NK-92 (cell line): Measurements from ENCODE around the gene P2RX6.

Source experiments
- DNase-seq: peaks from one replicate; lab custom pipeline; 2025; ENCODE audit not compliant: unreplicated experiment; lab: John Stamatoyannopoulos, UW

P2RX6 gene

DNA sequence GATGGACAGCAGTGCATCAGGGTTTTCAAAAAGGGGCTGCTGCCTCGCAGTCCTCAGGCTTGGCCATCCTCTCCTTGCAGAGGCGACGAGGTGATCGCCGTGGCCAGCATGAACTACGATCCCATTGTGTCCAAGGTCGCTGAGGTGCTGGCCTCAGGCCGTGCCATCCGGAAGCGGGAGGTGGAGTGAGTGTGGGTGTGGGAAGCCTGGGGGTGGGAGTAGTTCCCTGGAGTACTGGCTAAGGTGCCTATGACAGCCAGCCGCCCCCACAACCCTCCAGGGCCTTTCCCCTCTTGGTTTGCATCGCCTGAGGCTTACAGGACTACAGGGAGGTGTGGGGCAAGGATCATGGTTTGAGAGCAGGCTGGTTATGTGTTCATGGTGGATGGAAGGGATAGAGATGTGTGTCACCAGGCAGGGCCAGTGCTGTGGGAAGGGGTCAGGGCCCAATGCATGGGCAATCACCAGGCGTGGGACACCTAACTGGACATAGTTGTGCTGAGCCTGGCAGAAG is 35.0 kb upstream of the P2RX6 start:
- DNase-seq: no peak

DNA sequence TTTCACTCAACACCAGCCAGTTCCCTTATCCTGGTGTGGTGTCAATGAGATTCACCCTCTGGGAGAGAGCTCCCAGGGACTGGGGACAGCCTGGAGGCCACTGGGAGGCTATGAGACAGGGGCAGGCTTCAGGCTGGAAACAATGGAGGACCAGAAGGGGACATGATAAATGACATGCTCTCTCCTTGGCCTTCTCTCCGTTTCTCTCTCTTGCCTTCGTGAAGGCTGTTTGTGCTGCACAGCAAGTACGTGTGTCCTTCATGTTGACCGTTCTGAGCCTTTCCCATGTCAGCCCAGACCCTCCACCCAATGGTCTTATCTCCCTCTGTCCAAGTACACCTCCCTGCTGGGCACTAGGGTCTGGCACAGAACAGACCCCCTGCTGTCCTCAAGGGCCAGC is 34.4 kb upstream of the P2RX6 start:
- no peak for DNase-seq

DNA sequence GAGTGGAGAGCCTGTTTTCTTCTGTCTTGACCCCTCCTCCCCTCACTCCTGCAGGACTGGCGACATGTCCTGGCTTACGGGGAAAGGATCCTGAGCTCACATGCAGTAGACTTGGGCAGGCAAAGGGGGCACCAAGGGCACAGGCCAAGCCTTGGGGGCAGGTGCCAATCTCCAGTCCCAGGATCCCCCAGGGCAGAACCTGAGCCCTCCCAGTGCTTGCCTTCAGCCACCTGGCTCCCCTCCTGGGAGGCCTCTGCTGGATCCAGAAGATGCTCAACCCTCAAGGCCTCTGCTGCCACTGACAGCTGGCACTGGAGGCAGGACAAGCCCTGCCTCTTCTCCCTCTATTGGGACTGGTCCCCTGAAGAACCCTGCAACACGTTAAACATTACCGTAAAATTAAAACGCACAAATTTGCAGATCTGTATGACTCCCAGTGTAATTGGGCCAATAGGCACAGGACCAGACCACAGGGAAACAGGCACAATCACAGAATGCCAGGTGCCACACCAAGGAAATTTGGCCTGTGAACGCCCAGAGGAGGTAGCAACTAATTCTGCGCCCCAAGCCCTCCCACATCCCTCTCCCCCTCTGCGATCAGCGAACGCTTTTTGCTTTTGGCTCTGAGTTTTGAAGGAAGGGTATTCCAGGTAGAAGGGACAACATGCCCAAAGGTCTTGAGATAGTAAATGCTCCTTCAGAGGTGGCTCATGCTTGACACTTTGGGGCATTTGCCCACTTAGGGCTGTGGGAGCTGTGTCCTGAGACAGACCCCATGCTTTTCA is 33.8 kb upstream of the P2RX6 start:
- no peak for DNase-seq

DNA sequence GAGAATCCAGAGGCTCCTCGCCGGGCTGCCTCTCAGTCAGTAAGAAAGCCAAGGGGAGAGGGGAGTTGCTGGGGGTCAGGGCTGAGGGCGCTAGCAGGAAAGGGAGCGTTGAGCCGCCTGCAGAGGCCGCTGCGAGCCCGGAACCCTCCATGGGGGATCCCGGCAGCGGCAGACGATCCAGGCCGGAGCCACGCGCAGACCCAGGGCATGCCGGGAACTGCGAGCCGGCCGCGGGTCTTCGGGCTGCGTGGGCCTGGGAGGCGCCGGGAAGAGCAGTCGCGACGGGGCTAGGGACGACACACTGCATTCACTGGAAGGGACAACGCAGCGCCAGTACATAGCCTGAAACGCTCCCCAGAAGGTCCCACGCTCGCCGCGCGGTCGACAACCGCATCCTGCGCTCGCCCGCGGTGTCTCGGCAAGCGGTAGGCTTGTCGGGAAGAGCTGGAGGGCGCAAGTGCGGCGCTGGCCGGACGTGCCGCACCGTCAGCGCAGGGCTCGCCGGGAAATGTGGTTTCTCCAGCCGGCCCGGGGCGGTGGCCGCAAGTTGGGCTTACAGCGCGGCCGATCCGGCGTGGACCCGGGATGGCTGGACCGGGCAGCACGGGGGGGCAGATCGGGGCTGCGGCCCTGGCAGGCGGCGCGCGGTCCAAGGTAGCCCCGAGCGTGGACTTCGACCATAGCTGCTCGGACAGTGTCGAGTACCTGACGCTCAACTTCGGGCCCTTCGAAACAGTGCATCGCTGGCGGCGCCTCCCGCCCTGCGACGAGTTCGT is 33.0 kb upstream of the P2RX6 start, which contains the start of gene LZTR1:
Gene LZTR1 (plus strand): TSS at position 511 of the 776 bp plus-strand sequence. CDS start 75 bp downstream, at position 586.
- no peak for DNase-seq

DNA sequence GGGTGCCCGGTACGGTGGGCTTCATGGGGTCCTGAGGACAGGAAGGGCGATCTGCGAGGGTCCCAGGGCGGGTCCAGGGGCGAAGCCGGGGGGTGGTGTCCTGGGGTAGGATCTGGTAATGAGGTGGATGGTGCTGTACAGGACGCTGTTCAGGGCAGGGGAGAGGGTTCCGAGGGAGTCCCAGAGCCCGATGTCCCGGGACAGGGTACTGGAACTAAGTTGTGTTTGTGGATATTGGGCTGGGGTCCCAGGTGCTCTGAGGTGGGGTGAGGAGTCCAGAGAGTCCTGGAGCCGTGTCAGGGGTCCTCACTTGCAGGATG is 32.4 kb upstream of the P2RX6 start:
- DNase-seq: no peak

DNA sequence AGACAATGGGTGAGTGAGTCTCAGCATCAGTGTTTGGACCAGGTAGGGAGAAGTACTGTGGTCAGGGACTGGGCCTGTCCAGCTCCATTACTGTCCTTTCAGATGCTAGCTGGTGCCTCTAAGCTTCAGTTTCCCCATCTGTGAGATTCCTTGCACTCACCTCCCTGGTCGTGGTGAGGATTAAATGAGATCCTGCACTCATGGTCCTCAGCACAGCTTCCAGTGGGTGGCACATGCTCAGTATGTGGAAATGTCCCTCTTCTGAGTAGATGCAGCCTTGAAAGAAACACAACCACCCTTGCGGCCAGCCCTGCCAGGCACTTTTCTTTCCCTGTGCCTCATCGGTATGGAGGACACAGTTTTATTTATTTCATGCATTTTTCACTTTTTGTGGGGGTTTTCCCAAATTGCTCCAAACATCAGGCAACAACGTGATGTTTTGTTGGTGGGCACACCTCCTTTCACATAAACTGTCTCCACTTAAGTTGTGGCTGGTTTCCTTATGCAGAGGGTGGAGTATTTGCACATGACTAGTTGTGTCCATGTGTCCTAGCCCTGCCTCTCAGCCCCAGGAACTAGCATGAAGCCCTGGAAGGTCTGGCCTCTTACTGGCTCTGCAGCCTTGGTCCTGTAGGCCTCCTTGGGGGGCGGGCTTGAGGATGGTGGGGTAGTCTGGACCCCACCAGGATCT is 31.7 kb upstream of the P2RX6 start:
- no peak for DNase-seq

DNA sequence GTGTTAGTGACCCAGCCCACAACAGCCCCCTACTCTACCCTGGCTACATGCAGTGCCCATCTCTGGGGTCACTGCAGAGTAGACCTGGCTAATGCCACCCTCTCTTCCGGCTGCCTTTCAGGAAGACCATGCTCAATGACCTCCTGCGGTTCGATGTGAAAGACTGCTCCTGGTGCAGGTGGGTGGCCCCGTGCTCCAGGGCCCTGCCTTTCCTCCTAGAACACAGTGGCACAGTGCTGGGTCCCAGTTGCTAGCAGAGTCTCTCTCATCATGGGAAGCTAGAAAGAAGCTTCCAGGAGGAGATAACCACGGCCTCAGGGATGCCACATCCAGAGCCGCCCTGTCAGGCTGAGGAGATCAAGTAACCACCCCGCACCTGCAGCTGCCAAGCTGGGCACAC is 29.2 kb upstream of the P2RX6 start:
- DNase-seq: no peak

DNA sequence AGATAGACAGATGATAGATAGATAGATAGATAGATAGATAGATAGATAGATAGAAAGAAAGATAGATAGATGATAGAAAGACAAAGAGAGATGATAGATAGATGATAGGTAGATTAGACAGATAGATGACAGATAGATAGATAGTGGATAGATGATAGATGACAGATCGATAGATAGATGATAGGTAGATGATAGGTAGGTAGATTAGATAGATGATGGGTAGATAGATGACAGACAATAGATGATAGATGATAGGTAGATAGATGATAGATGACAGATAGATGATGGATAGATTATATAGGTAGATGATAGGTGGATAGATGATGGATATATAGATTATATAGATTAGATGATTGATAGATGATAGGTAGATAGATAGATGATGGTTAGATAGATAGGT is 28.6 kb upstream of the P2RX6 start:
- no peak for DNase-seq

DNA sequence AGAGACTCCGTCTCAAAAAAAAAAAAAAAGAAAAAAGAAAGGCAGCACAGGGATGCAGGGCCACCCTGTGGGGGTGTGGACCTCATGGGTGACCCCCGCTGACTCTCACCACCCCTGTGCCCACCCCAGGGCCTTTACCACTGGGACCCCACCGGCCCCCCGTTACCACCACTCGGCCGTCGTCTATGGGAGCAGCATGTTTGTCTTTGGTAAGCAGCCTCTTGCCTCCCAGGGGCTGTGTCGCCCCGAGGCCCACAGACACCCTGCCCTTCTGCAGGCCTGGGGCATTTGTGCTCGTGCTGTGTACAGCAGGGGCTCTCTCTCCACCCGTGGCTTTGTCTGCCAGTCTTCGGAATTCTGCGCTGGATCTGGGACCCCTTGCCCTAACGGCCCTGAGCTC is 27.6 kb upstream of the P2RX6 start:
- no peak for DNase-seq

DNA sequence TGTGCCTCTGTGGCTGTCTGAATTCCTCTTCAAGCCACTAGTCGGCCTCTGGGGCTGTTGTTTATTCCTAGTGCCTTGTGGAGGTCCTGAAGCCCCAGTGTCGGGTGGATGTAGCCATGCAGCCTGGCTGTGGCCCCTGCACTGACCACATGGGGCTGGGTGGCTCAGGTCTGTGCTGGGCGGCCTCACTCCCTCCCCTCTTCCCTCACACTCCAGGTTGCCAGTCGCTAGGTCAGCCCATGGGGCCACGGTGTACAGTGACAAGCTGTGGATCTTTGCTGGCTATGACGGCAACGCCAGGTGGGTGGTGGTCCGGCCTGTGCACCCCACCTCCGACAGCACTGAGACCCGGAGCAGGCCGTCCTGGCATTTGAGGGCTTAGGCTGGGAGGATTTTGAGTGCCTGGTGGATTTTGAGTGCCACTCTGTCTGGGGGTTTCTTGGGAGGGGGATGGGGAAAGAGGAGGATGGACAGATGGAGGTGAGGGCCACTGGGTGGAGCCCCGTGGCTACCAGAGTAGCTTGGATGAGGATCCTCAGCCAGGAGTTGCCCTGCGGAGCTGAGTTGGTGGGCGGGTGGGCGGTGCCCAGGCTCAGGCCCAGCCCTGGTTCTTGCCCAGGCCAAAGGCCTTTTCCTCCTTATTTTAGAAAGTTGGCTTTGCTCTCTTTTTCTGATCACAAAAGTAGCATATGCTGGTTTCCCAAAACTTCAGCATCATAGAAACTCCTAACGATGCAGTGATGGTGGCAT is 26.2 kb upstream of the P2RX6 start:
- DNase-seq: no peak

DNA sequence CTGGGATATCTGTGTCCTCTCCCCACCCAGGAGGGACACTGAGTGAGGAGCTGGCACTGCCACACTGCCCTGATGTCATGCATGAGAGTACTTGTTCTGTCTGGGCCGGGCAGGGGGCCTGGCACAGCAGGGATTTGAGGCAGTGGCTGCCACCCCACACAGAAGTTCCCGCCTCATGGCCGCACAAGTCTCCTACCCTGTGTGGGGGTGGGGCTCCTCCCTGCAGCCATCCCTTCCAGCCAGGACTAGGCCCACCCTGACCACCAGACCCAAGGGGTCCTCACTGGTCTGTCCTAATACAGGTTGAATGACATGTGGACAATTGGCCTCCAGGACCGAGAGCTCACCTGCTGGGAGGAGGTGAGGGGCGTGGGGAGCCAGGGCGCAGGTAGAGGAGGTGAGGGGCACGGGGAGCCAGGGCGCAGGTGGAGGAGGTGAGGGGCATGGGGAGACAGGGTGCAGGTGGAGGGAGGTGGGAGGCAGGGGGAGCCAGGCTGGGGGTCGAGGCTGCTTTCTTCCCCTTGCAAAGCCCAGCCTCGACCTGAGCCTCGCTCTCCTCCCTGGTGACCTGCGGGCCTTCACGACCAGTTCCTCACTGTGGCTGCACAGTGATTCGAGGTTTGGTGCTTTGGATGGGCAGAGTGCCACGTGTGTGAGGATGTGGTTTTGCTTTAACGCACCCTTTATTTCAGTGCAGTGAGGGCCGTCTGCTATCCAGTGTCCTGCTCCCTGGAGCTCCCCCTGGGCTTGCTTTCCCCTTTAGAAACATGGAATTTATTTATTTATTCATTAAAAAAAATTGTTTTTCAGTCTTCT is 25.4 kb upstream of the P2RX6 start:
- no peak for DNase-seq

DNA sequence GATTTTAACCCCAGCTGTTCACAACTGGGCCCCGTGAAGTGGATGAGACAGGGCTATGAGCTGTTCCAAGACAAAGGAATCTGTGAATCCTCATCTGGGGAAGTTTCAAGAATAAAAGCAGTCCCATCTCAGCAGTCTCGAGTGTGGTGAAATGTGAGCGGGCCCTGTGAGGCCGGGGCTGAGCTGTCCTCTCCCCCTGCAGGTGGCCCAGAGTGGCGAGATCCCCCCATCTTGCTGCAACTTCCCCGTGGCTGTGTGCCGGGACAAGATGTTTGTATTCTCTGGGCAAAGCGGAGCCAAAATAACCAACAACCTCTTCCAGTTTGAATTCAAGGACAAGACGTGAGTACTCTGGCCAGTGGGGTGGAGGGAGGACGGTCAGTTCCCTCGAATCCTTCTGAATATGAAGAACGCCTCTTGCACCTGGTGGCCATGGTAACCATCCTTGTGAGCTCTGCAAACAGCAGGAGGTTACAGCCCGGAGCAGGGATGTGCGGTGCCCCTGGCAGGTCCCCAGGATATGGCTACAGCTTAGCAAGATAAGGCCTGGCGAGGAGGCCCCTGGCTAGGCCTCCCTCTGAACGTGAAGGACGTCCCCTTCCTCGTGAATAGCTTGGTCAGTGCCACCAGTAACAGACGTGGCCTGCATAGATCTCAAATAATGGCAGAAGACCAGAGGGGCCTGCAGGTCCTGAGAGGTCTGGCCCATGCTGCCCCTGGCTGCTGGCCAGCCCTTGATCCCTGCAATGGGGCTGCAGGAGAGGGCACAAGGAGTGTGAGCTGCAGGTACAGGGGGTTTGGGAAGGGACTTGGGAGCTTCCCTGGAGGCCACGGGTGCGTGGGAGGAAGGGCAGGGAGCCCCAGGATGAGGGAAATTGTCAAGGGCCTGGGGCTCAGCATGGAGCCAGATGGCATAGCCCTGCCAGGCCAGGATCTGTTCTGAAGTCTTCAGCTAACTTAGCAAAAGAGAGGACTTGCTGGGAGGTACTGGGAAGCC is 24.5 kb upstream of the P2RX6 start:
- no peak for DNase-seq

DNA sequence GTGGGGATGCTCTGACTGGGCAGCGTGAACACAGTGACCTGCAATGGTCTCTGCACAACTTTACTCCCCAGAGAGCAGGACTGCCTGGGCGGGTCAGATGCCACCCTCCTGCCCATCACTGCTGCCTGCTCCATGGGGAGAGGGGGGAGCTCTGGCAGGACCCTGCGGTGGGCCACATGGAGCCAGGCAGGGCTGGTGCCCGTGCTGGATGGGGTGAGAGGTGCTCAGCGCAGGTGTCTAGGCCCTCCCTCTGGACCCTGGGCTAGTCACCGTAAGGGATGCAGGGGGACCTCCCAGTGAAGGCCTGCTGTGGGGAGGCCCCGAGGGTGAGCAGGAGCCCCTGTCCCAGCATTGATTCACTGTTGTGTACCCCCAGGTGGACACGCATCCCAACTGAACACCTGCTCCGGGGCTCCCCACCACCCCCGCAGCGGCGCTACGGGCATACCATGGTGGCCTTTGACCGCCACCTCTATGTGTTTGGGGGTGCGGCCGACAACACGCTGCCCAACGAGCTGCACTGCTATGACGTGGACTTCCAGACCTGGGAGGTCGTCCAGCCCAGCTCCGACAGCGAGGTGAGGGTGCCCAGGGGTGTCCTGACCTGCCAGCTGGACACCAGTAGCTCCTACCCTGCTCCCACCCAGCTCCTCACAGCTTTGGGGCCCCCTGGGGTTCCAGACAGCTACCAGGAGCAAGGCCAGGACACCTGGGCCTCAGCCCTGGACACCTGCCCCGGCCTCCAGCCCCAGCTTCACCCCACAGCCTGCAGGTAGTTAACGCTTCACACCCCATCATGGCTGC is 23.5 kb upstream of the P2RX6 start:
- DNase-seq: no peak

DNA sequence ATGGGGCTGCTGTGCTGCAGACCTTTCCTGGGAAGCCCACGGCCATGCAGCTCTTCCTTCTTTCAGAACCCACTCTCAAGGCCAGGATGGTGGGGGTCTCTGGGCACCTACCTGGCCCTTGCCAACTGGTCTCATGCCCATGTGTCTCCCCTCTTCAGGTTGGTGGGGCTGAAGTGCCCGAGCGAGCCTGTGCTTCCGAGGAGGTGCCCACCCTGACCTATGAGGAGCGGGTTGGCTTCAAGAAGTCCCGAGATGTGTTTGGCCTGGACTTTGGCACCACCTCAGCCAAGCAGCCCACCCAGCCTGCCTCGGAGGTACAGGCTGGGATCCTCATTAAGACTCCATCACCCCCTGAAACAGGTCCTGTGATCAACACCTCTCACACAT is 22.9 kb upstream of the P2RX6 start:
- DNase-seq: no peak

DNA sequence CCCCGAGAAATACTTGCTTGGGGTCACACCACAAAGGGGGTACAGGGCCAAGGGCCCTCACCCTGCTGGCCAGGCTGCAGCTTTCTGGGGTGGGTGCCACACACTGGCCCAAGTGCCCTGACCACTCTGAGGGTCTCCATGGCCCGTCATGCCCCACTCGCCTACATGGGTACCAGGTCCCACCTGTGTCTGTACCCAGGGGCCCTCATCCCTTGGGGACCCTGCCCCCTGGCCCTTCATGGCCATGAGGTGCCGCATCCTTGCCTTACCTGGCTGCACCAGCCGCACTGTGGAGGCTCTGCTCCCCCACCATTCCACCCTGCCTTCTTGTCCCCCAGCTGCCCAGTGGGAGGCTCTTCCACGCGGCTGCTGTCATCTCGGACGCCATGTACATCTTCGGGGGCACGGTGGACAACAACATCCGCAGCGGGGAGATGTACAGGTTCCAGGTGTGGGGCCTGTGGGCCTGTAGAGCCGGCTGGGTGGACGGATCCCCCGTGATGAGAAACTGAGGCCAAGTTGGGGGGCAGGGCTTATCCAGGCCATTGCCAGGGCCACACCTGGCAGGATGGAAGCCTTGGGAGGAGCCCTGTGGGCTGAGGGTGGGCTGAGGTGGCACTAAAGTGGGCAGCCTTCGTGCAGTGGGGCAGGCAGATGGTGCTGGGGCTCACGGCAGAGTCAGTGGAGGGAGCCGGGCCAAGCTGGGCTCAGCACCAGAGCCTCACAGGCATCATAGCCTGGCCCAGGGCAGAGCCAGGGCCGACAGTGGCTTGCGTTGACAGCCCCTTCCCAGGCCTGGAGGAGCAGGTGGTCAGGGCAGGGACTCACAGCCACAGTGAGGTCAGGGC is 22.3 kb upstream of the P2RX6 start:
- DNase-seq: no peak

DNA sequence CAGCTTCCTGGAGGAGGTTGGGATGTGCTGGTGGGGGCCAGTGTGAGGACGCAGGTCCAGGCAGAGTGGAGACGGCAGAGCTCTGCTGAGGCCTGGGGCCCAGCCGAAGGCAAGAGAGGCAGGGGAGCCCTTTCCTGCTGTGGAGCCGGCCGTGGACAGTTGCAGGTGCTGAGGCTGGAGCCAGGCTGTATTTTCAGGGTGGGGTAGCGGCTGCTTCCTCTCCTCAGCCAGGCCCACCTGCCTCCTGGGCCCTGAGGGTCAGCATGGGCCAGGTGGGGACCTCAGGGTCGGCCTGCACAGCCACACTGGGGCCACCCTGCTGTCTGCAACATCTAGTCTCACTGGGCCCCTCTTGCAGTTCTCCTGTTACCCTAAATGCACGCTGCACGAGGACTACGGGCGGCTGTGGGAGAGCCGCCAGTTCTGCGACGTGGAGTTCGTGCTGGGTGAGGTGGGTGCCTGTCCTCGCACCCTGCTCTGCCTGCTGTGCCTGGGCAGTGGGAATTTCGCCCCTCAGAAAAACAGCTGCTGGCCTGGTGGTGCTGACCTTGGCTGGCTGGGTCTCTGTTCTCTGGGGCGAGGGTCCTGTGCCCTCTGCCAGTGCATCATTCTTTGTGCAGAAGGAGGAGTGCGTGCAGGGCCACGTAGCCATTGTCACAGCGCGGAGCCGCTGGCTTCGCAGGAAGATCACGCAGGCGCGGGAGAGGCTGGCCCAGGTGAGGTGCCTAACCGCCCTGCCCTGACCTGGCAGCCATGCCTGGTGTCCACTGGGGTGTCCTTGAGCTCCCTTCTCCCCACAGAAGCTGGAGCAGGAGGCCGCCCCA is 21.4 kb upstream of the P2RX6 start:
- DNase-seq: no peak
